Activated T-cell treated with anti-CD3 and anti-CD28 coated beads for 4 hours (primary cell): ENCODE results near the gene RACK1.

Experiments
- DNase-seq: peaks from one replicate; pipeline ENCODE4 v3.0.0-alpha.2; 2020

RACK1 gene

DNA sequence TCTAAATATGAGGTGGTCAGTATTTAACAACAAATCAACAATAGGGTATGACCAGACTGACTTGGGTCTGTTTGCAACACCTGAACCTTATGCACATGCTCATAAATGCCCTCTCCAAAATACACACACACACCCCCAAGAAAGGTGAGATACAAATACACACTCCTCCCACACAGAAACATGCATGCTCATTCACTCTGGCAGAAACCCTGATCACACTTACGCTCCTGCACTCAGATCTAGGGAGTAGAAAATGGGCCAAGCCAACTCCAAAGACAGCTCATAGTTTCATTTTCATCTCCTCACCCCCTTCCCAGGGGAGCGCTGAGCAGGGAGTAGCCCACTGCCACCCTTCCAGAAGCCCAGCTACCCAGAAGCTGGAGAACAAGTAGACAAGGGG, 50.0 kb downstream of the RACK1 start:
- no peak for DNase-seq

DNA sequence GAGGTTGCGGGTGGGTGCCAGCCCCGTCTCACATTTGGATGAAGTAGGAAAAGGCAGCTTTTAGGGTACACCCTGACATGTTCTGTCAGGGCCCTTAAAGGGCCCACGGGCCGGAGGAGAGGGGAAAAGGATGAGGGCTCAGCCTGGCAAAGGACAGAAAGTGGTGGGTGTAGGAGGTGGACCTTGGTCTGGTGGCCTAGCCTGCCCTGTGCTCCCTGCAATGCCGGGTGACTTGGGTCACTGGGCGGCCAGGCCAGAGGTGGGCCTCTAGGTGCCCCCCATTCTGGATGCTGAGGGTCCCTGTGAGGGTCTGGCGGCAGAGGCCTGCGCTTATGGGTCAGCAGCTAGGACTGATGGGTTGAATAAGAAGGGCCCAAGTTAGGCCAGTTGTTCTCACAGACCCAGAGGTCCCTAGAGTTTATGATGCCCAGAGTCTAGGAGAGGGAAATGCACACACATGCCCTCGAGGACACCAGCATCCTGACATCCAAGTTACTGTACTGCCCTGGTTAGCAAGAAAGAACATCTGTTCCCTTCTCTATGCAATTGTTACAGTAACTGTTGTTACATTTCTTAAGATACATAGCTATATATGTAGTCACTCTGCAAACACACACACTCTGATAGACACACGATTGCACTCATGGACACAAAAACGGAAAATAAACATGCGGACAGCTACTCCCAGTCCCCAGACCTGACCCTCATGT, 51.2 kb downstream of the RACK1 start:
- DNase-seq = no peak

DNA sequence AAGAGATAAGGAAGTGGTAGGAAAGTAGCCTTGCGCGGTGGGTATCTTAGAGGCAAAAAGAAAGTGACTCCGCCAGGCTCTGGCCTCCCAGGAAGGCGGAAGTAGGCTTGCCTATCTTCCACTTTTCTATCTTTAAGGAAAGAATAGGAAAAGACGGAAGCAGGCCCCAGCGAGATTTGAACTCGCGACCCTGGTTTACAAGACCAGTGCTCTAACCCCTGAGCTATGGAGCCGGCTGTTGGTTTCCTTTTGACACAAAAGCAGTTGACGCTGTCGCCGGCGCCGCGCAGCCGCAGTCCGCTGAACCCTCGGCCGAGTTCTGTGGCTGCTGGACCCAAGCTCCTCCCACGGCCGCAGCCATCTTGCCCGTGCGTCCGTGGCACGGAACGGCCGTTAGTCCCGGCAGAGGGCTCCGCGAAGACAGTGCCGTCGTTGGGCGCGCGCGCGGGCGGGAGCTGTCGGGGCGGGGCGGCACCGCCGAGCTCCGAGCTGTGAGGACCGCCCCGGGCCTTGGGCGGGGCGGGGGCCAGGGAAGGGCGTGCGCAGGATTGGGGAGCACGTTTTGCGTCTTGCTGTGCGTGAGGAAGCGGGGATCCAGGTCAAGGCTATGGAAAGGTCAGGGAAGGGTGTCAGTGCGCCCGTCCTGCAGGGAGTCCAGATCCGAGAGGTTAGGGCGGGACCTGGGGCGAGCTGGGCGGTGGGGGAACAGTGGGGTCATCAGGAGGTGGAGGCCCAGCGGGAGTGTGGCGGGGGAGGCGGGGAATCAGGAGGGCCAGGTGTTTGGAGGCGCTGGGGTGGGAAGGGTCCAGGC, 52.0 kb downstream of the RACK1 start:
- DNase-seq = peak; percentile 96

DNA sequence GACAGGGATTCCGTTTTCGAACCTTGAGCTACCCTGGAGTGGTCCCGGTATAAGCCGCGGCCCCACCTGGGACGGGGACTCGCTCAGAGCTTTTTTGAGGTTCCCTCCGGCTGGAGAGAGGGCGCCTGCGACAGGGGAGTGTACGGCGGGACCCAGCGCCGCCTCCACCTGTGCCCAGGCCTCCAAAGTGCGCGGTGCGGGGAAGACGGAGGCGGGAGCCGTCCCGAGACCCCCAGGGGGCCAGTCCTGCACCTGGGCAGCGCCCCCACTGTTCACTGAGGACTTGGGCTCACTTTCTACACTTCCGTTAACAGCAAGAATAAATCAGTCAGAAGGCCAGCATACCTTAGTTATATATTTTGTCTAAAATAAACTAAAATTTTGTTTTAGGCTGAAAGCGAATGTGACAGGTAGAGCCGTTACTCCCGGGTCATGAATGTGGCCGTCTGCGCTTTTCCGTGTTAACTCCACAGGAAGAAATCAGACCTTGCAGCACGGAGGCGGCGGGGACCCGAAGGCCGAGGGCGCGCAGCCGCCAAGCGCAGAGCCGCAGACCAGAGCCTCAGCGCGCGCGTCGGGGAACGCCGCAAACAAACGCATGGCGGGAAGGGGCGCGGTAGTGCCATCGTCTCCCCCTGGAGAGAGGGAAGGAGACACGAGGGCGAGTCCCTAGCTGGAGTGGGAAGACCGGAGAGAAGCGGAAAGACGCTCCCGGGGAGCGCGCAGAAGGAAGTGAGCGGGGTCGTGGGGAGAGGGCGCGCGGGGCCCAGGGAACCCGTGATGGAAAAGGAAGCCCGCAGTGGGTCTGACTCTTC, 52.8 kb downstream of the RACK1 start:
- DNase-seq = peak; percentile 26

DNA sequence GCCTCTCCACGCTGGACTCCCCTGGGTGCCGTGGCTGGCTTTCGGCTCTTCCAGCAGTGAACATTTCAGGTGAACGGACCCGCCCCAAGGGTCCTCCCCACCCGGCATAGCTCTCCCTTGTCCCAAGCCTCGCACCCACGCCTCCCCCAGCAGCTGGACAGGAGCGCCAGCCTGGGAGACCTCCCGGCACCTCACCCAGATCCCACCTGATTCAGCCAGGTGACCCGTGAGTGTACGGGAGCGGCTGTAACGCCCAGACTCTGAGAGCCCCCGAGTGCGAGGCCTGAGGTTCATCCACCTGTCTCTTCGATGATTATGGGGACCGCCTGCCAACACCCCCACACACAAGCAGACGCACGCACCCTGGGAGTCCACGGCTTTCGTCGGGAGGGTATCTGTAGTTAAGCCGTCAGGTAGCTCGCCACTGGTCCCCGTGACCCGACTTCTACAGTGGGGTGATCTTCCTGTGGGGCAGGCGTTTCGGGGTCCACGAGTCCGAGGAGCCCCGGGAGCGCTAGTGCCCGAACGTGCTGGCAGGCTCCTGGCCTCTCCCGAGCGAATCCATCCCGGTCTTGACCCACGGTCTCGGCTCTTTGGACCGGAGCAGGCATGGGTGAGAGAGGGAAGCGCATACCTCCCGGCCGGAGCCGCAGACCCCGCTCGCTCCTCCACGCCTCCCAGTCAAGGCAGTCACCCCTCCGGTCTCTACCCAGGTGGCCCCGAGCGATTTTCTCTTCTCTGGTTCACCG, 53.6 kb downstream of the RACK1 start:
- DNase-seq = peak; percentile 46

DNA sequence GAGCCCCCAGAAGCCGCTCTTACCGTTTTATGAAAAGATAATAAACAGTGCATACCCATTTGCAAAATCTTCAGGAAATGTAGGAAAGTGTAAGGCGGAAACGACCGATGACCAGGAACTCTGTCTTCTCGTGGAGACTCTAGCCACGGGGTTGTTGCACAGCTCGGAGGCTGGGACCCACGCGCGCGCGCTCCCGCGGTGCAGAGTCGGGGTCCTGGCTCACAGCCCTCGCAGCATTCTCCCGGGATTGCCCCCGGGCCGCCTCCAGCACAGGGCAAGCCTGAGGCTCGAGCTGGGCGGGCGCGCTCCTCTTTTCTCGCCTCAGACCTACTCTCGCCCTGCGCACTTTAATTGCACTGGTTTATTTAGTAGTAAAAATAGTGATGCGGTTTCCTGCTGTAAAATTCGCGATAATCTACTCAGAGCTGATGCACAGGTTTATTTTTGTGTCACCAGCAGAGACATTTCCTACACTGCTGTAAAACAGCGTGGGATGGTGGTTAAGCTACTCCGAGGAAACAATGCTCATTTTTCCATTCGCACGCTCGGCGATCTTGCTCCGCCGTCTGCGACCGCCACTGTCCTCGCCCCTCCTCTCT, 54.2 kb downstream of the RACK1 start:
- peak; percentile 58 for DNase-seq

DNA sequence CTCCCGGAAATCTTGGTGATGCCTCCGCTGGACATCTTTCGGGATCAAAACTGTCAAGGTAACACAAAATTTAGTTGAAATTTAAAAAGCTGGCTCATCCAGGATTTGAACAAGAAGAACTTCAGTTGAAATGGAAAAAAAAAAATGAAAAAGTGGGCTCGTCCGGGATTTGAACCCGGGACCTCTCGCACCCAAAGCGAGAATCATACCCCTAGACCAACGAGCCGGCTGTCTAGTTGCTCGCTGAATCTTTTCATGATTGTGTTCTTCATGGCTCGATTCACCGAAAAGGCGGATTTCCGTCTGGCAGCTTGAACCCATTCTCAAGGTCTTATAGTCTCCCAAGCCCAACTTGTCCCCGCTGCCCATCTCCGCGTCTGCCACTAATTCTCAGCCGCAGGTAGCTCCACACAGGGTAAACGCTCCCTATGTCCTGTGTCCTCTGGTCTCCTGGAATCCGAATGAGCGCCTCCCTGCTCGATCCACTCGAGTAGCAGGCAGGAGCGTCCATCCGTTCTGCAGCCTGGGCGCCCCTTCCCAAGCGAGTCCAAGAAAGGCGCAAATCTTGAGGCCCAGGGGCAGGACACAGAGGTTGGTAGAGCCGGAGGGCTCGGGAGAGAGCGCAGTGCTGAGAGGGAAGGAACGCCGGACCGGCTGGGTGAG, 54.9 kb downstream of the RACK1 start:
- peak; percentile 87 for DNase-seq

DNA sequence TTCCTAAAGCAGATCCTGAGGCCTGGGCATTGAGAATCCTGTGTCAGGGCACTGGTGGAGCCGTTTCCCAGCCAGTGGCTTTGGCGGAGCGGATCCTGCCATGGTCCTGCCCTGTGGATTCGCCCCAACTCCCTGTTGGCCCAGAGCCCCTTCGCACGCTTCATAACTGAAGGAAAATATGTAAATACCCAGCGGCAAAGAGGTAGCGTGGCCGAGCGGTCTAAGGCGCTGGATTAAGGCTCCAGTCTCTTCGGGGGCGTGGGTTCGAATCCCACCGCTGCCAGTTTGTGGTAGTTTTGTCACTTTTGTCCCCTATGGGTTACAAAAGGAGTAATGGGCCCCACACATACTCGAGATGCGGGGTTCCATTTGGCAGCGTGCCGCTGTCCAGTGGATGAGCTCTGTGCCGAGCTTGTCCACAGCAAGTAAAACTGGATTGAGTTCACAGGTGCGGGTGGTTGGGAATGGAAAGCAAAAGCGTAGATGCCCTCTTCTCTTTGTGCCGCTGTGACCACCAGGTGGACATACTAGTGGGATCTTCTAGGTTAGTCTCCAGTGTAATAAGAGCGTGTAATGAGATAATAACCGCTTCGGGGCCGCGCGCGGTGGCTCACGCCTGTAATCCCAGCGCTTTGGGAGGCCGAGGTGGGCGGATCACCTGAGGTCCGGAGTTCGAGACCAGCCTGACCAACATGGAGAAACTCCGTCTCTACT, 56.0 kb downstream of the RACK1 start:
- peak; percentile 36 for DNase-seq

DNA sequence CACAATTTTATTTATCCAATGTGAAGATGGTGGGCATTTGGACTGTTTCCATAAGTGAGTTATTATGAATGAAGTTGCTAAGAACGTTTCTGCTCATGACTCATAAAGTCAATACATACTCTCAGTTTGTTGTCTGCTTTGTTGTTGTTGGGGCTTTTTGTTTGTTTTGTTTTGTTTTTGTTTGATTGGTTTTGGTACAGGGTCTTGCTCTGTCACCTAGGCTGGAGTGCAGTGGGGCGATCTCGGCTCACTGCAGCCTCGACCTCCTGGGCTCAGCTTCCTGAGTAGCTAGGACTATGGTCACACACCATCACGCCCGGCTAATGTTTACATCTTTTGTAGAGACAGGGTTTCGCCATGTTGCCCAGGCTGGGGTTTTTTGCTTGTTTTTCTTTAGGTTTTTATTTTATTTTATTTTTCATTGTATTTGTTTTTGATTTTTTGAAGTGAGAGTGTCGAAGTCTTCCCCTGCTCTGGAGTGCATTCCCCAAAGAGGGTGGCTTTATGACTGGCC, 56.7 kb downstream of the RACK1 start:
- no peak for DNase-seq
